HepG2 (cell line): Measurements from ENCODE around the gene SIRPA. TPM values are rescaled to one million over a fixed set of nuclear protein-coding genes. Genes with fewer than 3 reads are reported as not detected.

Experiments
- ATAC-seq: fragments of 200-7000 bp; cut with Tn5 transposase; 3 replicates; pipeline ENCODE4 v1.9.1; 2020; ENCODE audit warnings: mild to moderate bottlenecking, moderate library complexity
- BruUV-seq: library from RNA; stranded (reverse); fragments of 400-500 nt; replicated peaks from 2 replicates; lab custom pipeline; 2021; lab: Mats Ljungman, UMichigan
- CTCF ChIA-PET: fragments of 300-600 bp; formaldehyde crosslinking; extraction: SDS; loops from one replicate; lab custom pipeline; 2021; ENCODE audit warnings: low total read pairs, inconsistent platforms, low intra/inter-chr PET ratio; lab: Yijun Ruan, JAX
- POLR2A ChIA-PET: fragments of 350-600 bp; sonication (Branson Sonifier 250); formaldehyde crosslinking; loops from one replicate; lab custom pipeline; 2020; ENCODE audit warnings: antibody characterized with exemption, inconsistent platforms; lab: Yijun Ruan, JAX
- DNase-seq: peaks from one replicate; pipeline ENCODE4 v3.0.0-alpha.2; 2015; ENCODE audit warnings: low spot score
- FAIRE-seq: peaks from 3 replicates; lab custom pipeline; 2011; peaks lifted over from hg19 to GRCh38; lab: Jason Lieb, UNC
- H2AFZ ChIP-seq: one replicate; pipeline ENCODE4 v1.6.1; 2011; ENCODE audit warnings: low read length, inconsistent platforms
- H3K27ac ChIP-seq: fragments of 300-600 bp; 3 replicates; pipeline ENCODE4 v1.8.0; 2011; ENCODE audit warnings: mixed run types, mild to moderate bottlenecking, mixed read lengths, low read length, inconsistent platforms; ENCODE audit not compliant: insufficient read depth; ENCODE audit errors: extremely low read length
- H3K27me3 ChIP-seq, 2 experiments: fragments of 200-600 bp in 1 of 2; 2 replicates in 1 of 2; 3 replicates in 1 of 2; pipeline versions ENCODE4 v1.6.0 to v1.8.0; 2011; ENCODE audit warnings: low read length in 2 of 2, mild to moderate bottlenecking in 2 of 2, moderate library complexity in 2 of 2, inconsistent platforms in 1 of 2; ENCODE audit not compliant: insufficient read depth in 2 of 2, control insufficient read depth in 1 of 2
- H3K36me3 ChIP-seq, 2 experiments: fragments of 200-600 bp in 1 of 2; replicated peaks in 1 of 2; 2 replicates in 1 of 2; 3 replicates in 1 of 2; pipeline versions ENCODE4 v1.5.1 to v1.8.0; 2011; ENCODE audit warnings: low read length in 2 of 2, inconsistent platforms in 1 of 2; ENCODE audit not compliant: insufficient read depth in 2 of 2, control insufficient read depth in 1 of 2
- H3K4me1 ChIP-seq: 2 replicates; pipeline ENCODE4 v1.5.1; 2012; ENCODE audit warnings: low read length, inconsistent platforms; ENCODE audit not compliant: insufficient read depth
- H3K4me2 ChIP-seq: 2 replicates; pipeline ENCODE4 v1.6.0; 2011; ENCODE audit warnings: low read depth, low read length, inconsistent platforms
- H3K4me3 ChIP-seq, 3 experiments: fragments of 200-600 bp in 1 of 3; sonication (generic), shearing (Covaris generic) in 1 of 3; replicated peaks in 1 of 3; 2 replicates each; pipeline ENCODE4 v1.5.1; 2011 to 2016; ENCODE audit warnings: low read length in 3 of 3, inconsistent platforms in 2 of 3, low read depth in 2 of 3, mild to moderate bottlenecking in 2 of 3, control low read depth in 1 of 3, mixed read lengths in 1 of 3; ENCODE audit not compliant: insufficient read depth in 1 of 3
- H3K79me2 ChIP-seq: one replicate; pipeline ENCODE4 v1.6.1; 2011; ENCODE audit warnings: low read length, inconsistent platforms; ENCODE audit not compliant: insufficient read depth
- H3K9ac ChIP-seq: 2 replicates; pipeline ENCODE4 v1.6.0; 2011; ENCODE audit warnings: mild to moderate bottlenecking, low read depth, low read length, inconsistent platforms; ENCODE audit not compliant: insufficient read depth
- H3K9me3 ChIP-seq: 2 replicates; pipeline ENCODE4 v1.5.1; 2012; ENCODE audit warnings: mild to moderate bottlenecking, low read length
- H4K20me1 ChIP-seq: 2 replicates; pipeline ENCODE4 v1.6.0; 2011; ENCODE audit warnings: inconsistent platforms, mild to moderate bottlenecking, low read length, moderate library complexity; ENCODE audit not compliant: insufficient read depth
- ARNTL ChIP-seq: sonication (generic); formaldehyde crosslinking; IDR thresholded peaks from 2 replicates; pipeline ENCODE4 v1.4.0; 2020; ENCODE audit warnings: mild to moderate bottlenecking, missing genetic modification reagents
- ATF1 ChIP-seq: IDR thresholded peaks from 2 replicates; pipeline ENCODE4 v1.6.1; 2016; ENCODE audit warnings: mild to moderate bottlenecking, control low read depth
- CREB1 ChIP-seq, 2 experiments: fragments of 450-650 bp in 1 of 2; IDR thresholded peaks; 2 replicates each; pipeline ENCODE4 v1.6.1; 2016 to 2017; ENCODE audit warnings: control low read depth in 1 of 2, mild to moderate bottlenecking in 1 of 2, missing compliant biosample characterization in 1 of 2, missing genetic modification characterization in 1 of 2
- FOXA3 ChIP-seq: IDR thresholded peaks from 2 replicates; pipeline ENCODE4 v1.6.1; 2016; ENCODE audit warnings: missing genetic modification reagents, missing compliant biosample characterization
- KDM2A ChIP-seq: sonication (generic); formaldehyde crosslinking; IDR thresholded peaks from 2 replicates; pipeline ENCODE4 v1.4.0; 2020; ENCODE audit warnings: low read depth, missing genetic modification reagents, borderline replicate concordance
- ZEB1 ChIP-seq: IDR thresholded peaks from 2 replicates; pipeline ENCODE4 v1.6.1; 2012; ENCODE audit warnings: mild to moderate bottlenecking, low read depth, inconsistent platforms; ENCODE audit not compliant: insufficient replicate concordance
- ZFY ChIP-seq: sonication (generic); formaldehyde crosslinking; IDR thresholded peaks from 2 replicates; pipeline ENCODE4 v1.4.0; 2020; ENCODE audit warnings: missing genetic modification reagents
- ZNF687 ChIP-seq: sonication (generic); formaldehyde crosslinking; IDR thresholded peaks from 2 replicates; pipeline ENCODE4 v1.5.1; 2020; ENCODE audit warnings: mild to moderate bottlenecking, missing genetic modification reagents, moderate library complexity
- ZNF710 ChIP-seq: sonication (generic); formaldehyde crosslinking; IDR thresholded peaks from 2 replicates; pipeline ENCODE4 v1.5.0; 2020; ENCODE audit warnings: mild to moderate bottlenecking, missing genetic modification reagents, borderline replicate concordance
- ZNF761 ChIP-seq: sonication (generic); formaldehyde crosslinking; conservative IDR thresholded peaks from 2 replicates; pipeline ENCODE4 v1.4.0; 2020; ENCODE audit warnings: mild to moderate bottlenecking, missing genetic modification reagents
- WGBS: methylation state at CpG from one replicate; pipeline ENCODE4 v1.1.6; 2017; ENCODE audit warnings: low lambda C conversion rate; 5-methylcytosine and 5-hydroxymethylcytosine counted together
- in situ Hi-C: cut with HindIII; loops from 2 replicates; pipeline ENCODE4 v1.10.0; 2017; ENCODE audit warnings: low pct_unique_long_range_greater_than_20kb; ENCODE audit not compliant: extremely low pct_ligation_motif_present
- intact Hi-C: fragments of 100-400 bp; cut with micrococcal nuclease; formaldehyde crosslinking; loops from one replicate; pipeline ENCODE4 v1.10.0; 2022; ENCODE audit not compliant: unreplicated experiment
- polyA plus RNA-seq, 8 experiments: library from polyadenylated mRNA; depleted of rRNA in 3 of 8; stranded (reverse) in 7 of 8; unstranded in 1 of 8; fragments of >200 nt; fragmentation: Illumina TruSeq in 4 of 8; extraction: Trizol in 4 of 8; gene quantifications; 2 replicates each; pipeline versions ENCODE4 v1.2.1 to v1.2.3, GENCODE V29; 2011 to 2016; ENCODE audit warnings: low read depth in 4 of 8, missing spikeins in 1 of 8, mixed read lengths in 1 of 8; ENCODE audit not compliant: insufficient read depth in 1 of 8
- total RNA-seq, 5 experiments: library from RNA; depleted of rRNA; stranded (reverse); fragments of >200 nt; fragmentation: Illumina TruSeq; extraction: Trizol; gene quantifications; 2 replicates each; pipeline ENCODE4 v1.2.3, GENCODE V29; 2016; ENCODE audit warnings: low read depth in 1 of 5

Gene SIRPA
- total and polyA plus RNA-seq, 2 of the 13 experiments (the other 11 are each of a cell fraction or from before 2014, with no cell fraction given), result 7.2 to 17.6 TPM

- H3K4me3 ChIP-seq, result no peak overlapping the region
- H3K4me2 ChIP-seq, result no peak overlapping the region
- no TSS peak for BruUV-seq
- intact Hi-C loops, result no loop called here
- peak; percentile 55 for TF ChIP-seq CREB1 (IDR thresholded peaks at IDR 0.05)
- no peak for TF ChIP-seq CREB1 (CRISPR knock-in tag; IDR thresholded peaks at IDR 0.05)
- TF ChIP-seq FOXA3, result no peak
- peaks cover 10% of the 10 kb centered on the region; the same call in 1 of the 2 replicates for H3K4me1 ChIP-seq
- no peak for FAIRE-seq
- peaks cover 0 to 3% of the 10 kb centered on the region in 2 experiments; a peak in 1 of 5 replicates for H3K36me3 ChIP-seq
- no peaks in the 10 kb centered on the region for H3K27me3 ChIP-seq
- no peaks in the 10 kb centered on the region for H3K79me2 ChIP-seq
- in situ Hi-C loops, result no loop called here
- 82% methylated on average over 10 of the region's 10 CpGs for WGBS
- no peak overlapping the region for H2AFZ ChIP-seq
- no peak for DNase-seq
- H3K27ac ChIP-seq, result no peak overlapping the region
- no peak overlapping the region for H3K9ac ChIP-seq
- no peak for ATAC-seq
- no peaks in the 10 kb centered on the region for H3K9me3 ChIP-seq
- ChIA-PET POLR2A (no interaction called here), CTCF (no interaction called here)
- H4K20me1 ChIP-seq, result no peaks in the 10 kb centered on the region
These were observed 32.9 kb downstream of the SIRPA start for GRCh38 chr20:1928154-1928553.

- FAIRE-seq (no peak), DNase-seq (no peak), ATAC-seq (no peak)
- BruUV-seq, result no TSS peak
- Histone ChIP-seq H3K36me3 (no peaks in the 10 kb centered on the region), H3K27ac (no peak overlapping the region), H2AFZ (no peak overlapping the region), H3K4me1 (peaks cover 10% of the 10 kb centered on the region; the same call in 1 of the 2 replicates), H3K79me2 (no peaks in the 10 kb centered on the region), H3K4me2 (no peak overlapping the region), H3K9me3 (no peaks in the 10 kb centered on the region), H3K4me3 (no peak overlapping the region), H4K20me1 (no peaks in the 10 kb centered on the region), H3K9ac (no peak overlapping the region), H3K27me3 (no peaks in the 10 kb centered on the region)
- ChIA-PET CTCF (no interaction called here), POLR2A (no interaction called here)
- intact Hi-C loops, result no loop called here
- 88% methylated on average over 7 of the region's 7 CpGs for WGBS
- in situ Hi-C loops, result no loop called here
- no peak for TF ChIP-seq ZEB1
- TF ChIP-seq ATF1 (CRISPR knock-in tag), result no peak
- TF ChIP-seq ZNF761 (CRISPR knock-in tag), result no peak
- TF ChIP-seq ZFY, result no peak
- TF ChIP-seq ARNTL (CRISPR knock-in tag), result no peak
- TF ChIP-seq ZNF710 (CRISPR knock-in tag), result no peak
- TF ChIP-seq KDM2A (CRISPR knock-in tag), result no peak
- TF ChIP-seq ZNF687 (CRISPR knock-in tag), result no peak
These were observed 33.6 kb downstream of the SIRPA start for GRCh38 chr20:1928782-1929181.
